GM21528 (cell line): Measurements from ENCODE around the gene GPR152.
"Not testable (repeated sequence)": the region's sequence is repeated elsewhere in the genome, so short reads cannot be mapped to it uniquely, and the experiment has no call there.

ENCODE experiments used
- ATAC-seq: cut with Tn5 transposase; IDR thresholded peaks from one replicate; pipeline ENCODE4 v1.9.1; 2021; ENCODE audit warnings: mild to moderate bottlenecking, moderate library complexity; ENCODE audit not compliant: unreplicated experiment, low FRiP score

Gene GPR152

GRCh38 chr11:67466962-67467771, 14.6 kb upstream of the GPR152 start:
- no peak for ATAC-seq

- ATAC-seq = no peak
Observed at GRCh38 chr11:67466367-67466766, 13.8 kb upstream of the GPR152 start.

- ATAC-seq = not testable (repeated sequence)
Observed at GRCh38 chr11:67465530-67465929, 13.0 kb upstream of the GPR152 start.

GRCh38 chr11:67465189-67465510, 12.6 kb upstream of the GPR152 start:
- no peak for ATAC-seq

- peak; percentile 52 for ATAC-seq
Observed at GRCh38 chr11:67464411-67465188, 12.1 kb upstream of the GPR152 start.

GRCh38 chr11:67463680-67464410, 11.3 kb upstream of the GPR152 start:
- no peak for ATAC-seq

- no peak for ATAC-seq
Observed at GRCh38 chr11:67463186-67463585, 10.7 kb upstream of the GPR152 start.

DNA sequence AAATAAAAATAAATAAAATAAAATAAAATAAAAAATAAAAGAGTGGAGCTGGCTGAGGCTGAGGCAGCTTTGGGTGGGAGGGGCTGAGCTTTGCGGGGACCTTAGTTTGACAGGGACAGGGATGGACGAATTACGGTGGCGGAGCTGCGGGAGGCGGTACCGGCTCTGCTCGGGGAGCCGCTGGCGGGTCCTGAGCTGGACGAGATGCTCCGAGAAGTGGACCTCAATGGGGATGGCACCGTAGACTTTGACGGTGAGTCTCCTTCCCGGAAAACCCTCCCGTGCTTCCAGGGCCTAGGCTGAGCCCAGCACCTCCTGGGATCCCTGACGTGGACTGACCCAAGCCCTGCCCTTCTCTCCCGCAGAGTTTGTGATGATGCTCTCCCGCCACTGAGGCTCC, 5.7 kb upstream of the GPR152 start:
- ATAC-seq = no peak

DNA sequence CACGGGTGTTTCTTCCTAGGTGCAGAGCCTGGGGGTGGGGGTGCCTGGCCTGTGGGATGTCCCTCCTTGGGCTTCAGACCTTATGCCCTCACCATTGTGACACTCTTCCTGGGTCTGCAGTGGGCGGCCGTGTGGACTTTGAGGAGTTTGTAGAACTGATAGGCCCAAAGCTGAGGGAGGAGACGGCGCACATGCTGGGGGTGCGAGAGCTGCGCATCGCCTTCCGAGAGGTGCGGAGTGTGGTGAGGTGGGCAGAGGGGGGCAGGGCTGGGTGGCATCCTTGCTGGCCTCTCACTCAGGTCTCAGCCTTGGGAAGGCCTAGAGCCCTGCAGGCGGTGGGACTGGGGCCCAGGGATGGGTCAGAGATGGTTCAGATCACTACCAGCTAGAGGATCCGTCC, 4.9 kb upstream of the GPR152 start:
- no peak for ATAC-seq

DNA sequence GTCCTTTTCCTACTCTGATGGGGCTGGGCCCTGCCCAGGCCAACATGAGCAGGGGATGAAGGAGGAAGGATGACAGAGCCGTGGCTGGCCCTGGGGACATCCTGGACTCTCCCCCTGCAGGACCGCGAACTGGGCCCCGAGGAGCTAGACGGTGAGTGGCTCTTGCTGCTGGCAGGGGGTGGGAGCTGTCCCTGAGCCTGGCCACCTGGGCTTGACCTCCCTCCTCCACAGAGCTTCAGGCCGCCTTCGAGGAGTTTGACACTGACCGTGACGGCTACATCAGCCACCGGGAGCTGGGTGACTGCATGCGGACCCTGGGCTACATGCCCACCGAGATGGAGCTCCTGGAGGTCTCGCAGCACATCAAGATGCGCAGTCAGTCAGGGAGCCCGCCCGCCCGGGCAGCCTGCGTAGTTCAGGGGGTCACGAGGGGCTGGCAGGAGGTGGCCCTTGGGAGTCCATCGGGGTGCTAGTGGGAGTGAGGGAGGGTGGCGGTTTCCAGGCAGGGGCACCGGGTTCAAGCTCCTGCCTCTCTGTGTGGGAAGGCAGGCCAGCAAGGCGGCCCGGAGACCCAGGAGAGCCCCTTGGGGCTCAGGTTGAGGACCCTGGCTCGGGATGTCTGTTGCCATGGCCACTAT, 3.7 kb upstream of the GPR152 start:
- no peak for ATAC-seq

DNA sequence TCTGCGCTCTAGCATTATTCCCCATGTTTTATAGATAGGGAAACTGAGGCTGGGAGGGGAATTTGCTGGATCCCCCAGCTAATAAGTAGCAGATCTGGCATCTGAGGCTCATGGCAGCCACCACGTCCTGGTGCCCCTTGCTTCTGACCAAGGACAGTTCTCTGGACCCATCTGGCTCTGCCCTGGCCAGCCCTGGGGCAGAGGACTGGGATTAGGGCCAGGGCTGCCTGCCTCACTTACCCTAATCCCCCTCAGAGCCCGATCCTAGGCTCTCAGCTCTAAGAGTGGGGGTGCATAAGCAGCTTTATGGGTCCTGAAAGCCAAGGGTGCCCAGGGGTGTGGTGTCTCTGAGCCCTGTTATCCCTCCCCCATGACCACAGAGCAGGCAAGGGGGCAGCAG, 2.5 kb upstream of the GPR152 start, which contains the start of gene CABP4:
CABP4 (plus strand) TSS at position 301 of the 400 bp plus-strand sequence; CDS start at position 371, 70 bp downstream.
- no peak for ATAC-seq

DNA sequence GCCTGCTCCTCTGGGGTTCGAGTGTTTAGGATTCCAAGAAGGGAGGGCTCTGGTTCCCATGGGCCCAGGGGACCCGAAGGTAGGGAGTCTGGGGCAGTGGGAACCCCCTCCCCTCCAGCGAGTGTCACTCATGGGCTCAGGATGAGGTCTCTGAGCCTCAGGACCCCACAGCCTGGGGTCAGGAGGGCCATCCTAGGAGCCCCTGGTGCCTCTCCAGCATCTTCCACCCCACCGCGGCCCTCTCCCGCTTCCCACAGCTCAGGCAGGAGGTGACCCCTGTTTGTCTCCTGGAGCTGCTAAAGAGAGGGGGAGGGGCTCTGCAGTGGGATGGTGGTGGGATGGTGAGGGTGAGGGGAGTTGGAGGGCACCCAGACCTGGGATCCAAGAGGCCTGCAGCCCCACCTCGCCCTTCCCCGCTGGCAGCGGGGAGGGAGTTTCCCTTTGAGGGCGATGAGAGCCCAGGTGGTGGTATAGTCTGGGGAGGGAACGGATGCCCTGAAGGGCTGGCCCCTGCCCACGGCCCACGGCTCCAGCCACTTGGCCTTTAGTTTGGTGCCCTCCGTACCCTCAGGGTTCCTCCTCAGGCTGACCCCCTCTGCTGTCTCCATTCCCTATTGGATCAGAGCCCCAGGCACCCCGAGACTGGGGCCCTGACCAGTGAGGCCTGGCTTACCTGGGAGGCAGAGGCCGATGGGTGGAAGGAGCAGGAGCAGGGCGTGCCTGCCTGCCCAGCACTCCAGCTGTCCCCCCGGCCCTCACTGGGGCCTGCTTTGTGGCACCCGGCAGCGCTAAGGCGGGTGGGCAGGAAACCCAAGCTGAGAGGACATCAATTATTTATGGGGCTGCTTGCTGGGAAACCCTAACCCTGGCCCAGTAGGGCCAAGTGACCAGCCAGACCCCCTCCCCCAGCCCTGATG, 1.5 kb upstream of the GPR152 start:
- no peak for ATAC-seq

DNA sequence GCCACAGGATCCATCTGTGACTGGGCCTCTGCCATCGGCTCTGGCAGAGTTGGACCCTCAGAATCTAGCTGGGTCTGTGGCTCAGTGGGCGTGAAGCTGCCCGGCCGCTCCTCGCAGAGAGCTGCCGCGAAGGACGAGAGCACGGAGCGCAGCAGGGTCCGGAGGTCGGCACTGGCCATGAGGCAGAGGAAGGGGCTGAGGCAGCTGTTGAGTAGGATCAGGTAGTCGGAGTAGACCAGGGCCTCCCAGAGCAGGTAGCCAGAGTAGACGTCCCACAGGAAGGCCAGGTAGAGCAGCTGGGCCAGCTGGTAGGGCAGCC, 912 bp downstream of the GPR152 start:
- ATAC-seq = no peak

DNA sequence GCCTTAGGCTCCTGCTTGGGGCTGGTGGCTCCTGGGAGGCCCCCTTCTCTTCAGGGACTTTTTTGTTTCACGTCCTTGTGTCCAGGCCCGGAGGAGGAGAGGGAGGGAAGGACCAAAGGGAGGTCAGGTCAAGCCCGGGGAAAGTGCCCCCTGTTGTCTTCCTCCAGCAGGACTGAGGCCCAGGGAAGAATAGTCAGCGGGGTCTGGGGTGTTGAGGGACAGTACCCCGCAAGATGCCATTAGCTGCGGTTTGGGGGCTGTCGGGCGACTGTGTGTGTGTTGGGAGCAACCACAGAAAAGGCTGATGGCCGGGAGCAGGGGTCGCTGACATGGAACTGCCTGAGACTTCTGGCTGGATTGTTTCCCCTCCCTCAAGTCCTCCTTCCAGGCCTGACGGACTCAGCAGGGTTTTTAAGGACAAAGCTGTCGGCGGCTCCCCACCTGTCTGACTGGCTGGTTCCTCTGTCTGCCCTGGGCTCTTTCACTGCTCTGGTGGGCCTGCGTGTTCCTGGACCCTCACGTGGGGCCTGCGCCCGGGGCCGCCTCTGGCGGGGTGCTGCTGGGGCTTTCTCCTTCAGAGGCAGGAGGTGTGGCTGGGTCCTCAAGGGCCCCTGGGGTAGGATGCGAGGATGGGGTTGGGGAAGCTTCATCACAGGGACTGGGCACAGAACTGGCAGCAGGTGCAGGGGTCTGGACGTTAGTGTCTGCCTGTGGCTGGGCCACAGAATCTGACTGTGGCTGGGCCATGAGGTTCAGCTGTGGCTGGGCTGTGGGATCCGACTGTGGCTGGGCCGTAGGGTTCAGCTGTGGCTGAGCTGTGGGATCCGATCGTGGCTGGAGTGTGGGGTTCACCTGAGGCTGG, 1.5 kb downstream of the GPR152 start:
- no peak for ATAC-seq

DNA sequence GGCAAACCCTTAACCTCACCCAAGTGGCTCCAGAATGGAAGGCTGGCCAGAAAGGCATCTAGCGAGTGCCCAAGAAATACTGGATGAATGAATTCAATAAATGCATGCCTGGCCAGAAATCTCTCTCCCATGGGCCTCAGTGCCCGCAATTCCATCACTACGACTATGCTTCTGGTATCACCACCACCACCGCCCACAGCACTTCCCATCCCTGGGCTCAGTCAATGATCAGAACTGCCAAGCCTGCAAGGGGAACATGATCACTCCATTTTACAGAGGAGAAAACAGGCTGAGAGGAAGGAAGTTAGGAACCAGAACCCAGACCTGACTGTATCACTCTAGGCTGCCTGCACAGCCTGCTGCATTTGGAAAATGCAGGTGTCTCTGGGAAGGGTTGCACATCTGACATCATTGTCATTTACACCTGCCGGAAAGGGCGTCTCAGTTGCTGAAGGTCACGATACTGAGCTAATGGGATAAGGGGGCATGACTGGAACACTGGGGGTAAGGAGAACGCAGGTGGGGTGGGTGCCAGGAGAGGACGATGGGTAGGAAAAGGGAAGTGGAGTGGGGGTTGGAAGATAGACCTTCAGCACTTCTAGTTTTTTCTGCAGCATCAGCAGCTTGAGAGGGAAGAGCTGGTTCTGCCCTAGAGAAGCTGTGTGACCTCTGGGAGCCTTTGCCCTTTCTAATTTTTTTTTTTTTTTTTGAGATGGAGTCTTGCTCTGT, 3.2 kb downstream of the GPR152 start:
- ATAC-seq = no peak

DNA sequence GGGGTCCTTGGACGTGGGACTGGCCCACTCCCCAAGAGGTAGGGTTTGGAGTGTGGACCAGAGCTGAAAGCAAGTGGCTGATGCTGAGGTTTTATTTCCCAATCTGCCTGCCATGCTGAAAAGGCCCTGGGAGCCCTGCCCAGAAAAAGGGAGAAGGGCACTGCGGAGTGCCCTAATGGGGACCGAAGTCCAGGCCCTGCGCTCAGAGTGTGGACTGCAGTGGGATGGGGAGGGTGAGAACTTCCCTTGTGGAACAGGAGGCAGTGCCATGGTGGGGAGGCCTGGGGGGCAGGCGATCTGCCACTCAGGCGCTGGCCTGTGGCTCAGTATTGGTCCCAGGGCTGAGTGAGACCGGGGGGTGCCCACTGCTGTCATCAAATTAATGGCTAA, 4.3 kb downstream of the GPR152 start:
- no peak for ATAC-seq

- ATAC-seq = no peak
Observed at GRCh38 chr11:67445515-67445914, 7.0 kb downstream of the GPR152 start.
